A673 (cell line): Measurements from ENCODE around the gene FAM241A. TPM values are rescaled to one million over a fixed set of nuclear protein-coding genes. Genes with fewer than 3 reads are reported as not detected.

ENCODE experiments used
- BruUV-seq: library from RNA; stranded (reverse); fragments of 400-500 nt; replicated peaks from 2 replicates; lab custom pipeline; 2021; lab: Mats Ljungman, UMichigan
- CTCF ChIA-PET: fragments of 300-600 bp; sonication (Branson Sonifier 250); formaldehyde crosslinking; loops from one replicate; lab custom pipeline; 2022; ENCODE audit warnings: antibody characterized with exemption; lab: Charles Lee
- POLR2A ChIA-PET: fragments of 300-600 bp; sonication (Branson Sonifier 250); formaldehyde crosslinking; loops from one replicate; lab custom pipeline; 2022; ENCODE audit warnings: antibody characterized with exemption; ENCODE audit not compliant: low non-redundant PET; lab: Charles Lee
- DNase-seq: peaks from one replicate; pipeline ENCODE4 v3.0.0-alpha.2; 2015; ENCODE audit warnings: low spot score
- H3K27ac ChIP-seq: fragments of 200-600 bp; sonication (generic); 2 replicates; pipeline ENCODE4 v1.5.1; 2016; ENCODE audit warnings: mixed run types, low read depth, mild to moderate bottlenecking, mixed read lengths, antibody characterized with exemption, low read length; ENCODE audit not compliant: poor library complexity, severe bottlenecking
- H3K27me3 ChIP-seq: fragments of 200-600 bp; sonication (generic); replicated peaks from 2 replicates; pipeline ENCODE4 v1.6.1; 2017; ENCODE audit warnings: mixed run types, low read depth, mild to moderate bottlenecking, mixed read lengths, antibody characterized with exemption, low read length; ENCODE audit not compliant: insufficient read depth, poor library complexity
- H3K36me3 ChIP-seq: fragments of 200-600 bp; sonication (generic); 2 replicates; pipeline ENCODE4 v1.6.1; 2016; ENCODE audit warnings: mixed run types, mild to moderate bottlenecking, mixed read lengths, antibody characterized with exemption, low read length; ENCODE audit not compliant: insufficient read depth, poor library complexity, severe bottlenecking
- H3K4me1 ChIP-seq: fragments of 200-600 bp; sonication (generic); 2 replicates; pipeline ENCODE4 v1.6.1; 2017; ENCODE audit warnings: mixed run types, mild to moderate bottlenecking, mixed read lengths, antibody characterized with exemption, low read length; ENCODE audit not compliant: insufficient read depth, poor library complexity, severe bottlenecking
- H3K4me3 ChIP-seq: fragments of 200-600 bp; sonication (generic); 2 replicates; pipeline ENCODE4 v1.5.1; 2016; ENCODE audit warnings: low read depth, mixed run types, mild to moderate bottlenecking, mixed read lengths, low read length; ENCODE audit not compliant: poor library complexity, severe bottlenecking
- H3K9me3 ChIP-seq: fragments of 200-600 bp; sonication (generic); 2 replicates; pipeline ENCODE4 v1.6.1; 2016; ENCODE audit warnings: mixed run types, low read depth, mild to moderate bottlenecking, mixed read lengths, antibody characterized with exemption, low read length; ENCODE audit not compliant: poor library complexity, severe bottlenecking
- CTCF ChIP-seq: fragments of 300-800, 200-600 bp; sonication (generic); conservative IDR thresholded peaks from 2 replicates; pipeline ENCODE4 v1.5.1; 2017; ENCODE audit warnings: low read depth, mild to moderate bottlenecking, antibody characterized with exemption, low read length, moderate library complexity, mixed read lengths
- EZH2 ChIP-seq: fragments of 200-600 bp; sonication (generic); IDR thresholded peaks from 2 replicates; pipeline ENCODE4 v1.6.1; 2017; ENCODE audit warnings: borderline replicate concordance, low read depth, mild to moderate bottlenecking, mixed read lengths, antibody characterized with exemption, low read length; ENCODE audit not compliant: poor library complexity, severe bottlenecking
- intact Hi-C: fragments of 100-400 bp; cut with micrococcal nuclease; formaldehyde crosslinking; loops from one replicate; pipeline ENCODE4 v1.10.0; 2022; ENCODE audit not compliant: unreplicated experiment
- total RNA-seq: library from RNA; stranded (reverse); gene quantifications from 2 replicates; pipeline ENCODE4 v1.2.3, GENCODE V29; 2021

FAM241A gene
- total RNA-seq, 1 experiment from 2014 or later: 1.5 TPM

GRCh38 chr4:112189754-112190153, 44.5 kb downstream of the FAM241A start:
- Histone ChIP-seq H3K36me3 (no peaks in the 10 kb centered on the region), H3K9me3 (no peaks in the 10 kb centered on the region), H3K27me3 (no peaks in the 10 kb centered on the region), H3K4me1 (no peaks in the 10 kb centered on the region), H3K27ac (no peak overlapping the region), H3K4me3 (no peak overlapping the region)
- CTCF ChIA-PET: interaction anchor here (0.6 to 1.3 kb wide), 4 partner anchors 14 to 709 kb away, joined by 3 to 7 read pairs (median 4); no protein-coding TSS in a partner anchor
- TF ChIP-seq CTCF: peak; percentile 41; the same call in 1 of the 2 replicates
- TF ChIP-seq EZH2: no peak
- peak; percentile 18 for DNase-seq
- intact Hi-C loops: loop anchor here (5.0 kb wide), 1 partner anchor 87 kb away; no protein-coding TSS in a partner anchor
- no TSS peak for BruUV-seq
- POLR2A ChIA-PET: no interaction called here

- POLR2A ChIA-PET: no interaction called here
- no peaks in the 10 kb centered on the region for H3K4me1 ChIP-seq
- H3K36me3 ChIP-seq: no peaks in the 10 kb centered on the region
- no peaks in the 10 kb centered on the region for H3K27me3 ChIP-seq
- TF ChIP-seq EZH2: no peak
- TF ChIP-seq CTCF: no peak
- DNase-seq: no peak
- H3K27ac ChIP-seq: no peak overlapping the region
- H3K4me3 ChIP-seq: no peak overlapping the region
- BruUV-seq: no TSS peak
- CTCF ChIA-PET: interaction anchor here (1.3 kb wide), 1 partner anchor 91 kb away, joined by 7 read pairs; no protein-coding TSS in a partner anchor
- no peaks in the 10 kb centered on the region for H3K9me3 ChIP-seq
- intact Hi-C loops: no loop called here
Measured at GRCh38 chr4:112190684-112191083, 45.4 kb downstream of the FAM241A start.

GRCh38 chr4:112196461-112196860, 51.2 kb downstream of the FAM241A start:
- ChIA-PET POLR2A (no interaction called here), CTCF (no interaction called here)
- H3K4me3 ChIP-seq: no peak overlapping the region
- H3K27me3 ChIP-seq: no peaks in the 10 kb centered on the region
- intact Hi-C loops: no loop called here
- no peak for DNase-seq
- H3K27ac ChIP-seq: no peak overlapping the region
- no peaks in the 10 kb centered on the region for H3K9me3 ChIP-seq
- H3K36me3 ChIP-seq: no peaks in the 10 kb centered on the region
- TF ChIP-seq CTCF (no peak), EZH2 (no peak)
- H3K4me1 ChIP-seq: no peaks in the 10 kb centered on the region
- no TSS peak for BruUV-seq
